Measurements from ENCODE around the gene ENDOV. TPM values are rescaled to one million over a fixed set of nuclear protein-coding genes. Genes with fewer than 3 reads are reported as not detected.
"Not testable (repeated sequence)": the region's sequence is repeated elsewhere in the genome, so short reads cannot be mapped to it uniquely, and the experiment has no call there.

Gene ENDOV
- total RNA-seq, 2 donors from 2014 or later, result 8.3 to 17.5 TPM

DNA sequence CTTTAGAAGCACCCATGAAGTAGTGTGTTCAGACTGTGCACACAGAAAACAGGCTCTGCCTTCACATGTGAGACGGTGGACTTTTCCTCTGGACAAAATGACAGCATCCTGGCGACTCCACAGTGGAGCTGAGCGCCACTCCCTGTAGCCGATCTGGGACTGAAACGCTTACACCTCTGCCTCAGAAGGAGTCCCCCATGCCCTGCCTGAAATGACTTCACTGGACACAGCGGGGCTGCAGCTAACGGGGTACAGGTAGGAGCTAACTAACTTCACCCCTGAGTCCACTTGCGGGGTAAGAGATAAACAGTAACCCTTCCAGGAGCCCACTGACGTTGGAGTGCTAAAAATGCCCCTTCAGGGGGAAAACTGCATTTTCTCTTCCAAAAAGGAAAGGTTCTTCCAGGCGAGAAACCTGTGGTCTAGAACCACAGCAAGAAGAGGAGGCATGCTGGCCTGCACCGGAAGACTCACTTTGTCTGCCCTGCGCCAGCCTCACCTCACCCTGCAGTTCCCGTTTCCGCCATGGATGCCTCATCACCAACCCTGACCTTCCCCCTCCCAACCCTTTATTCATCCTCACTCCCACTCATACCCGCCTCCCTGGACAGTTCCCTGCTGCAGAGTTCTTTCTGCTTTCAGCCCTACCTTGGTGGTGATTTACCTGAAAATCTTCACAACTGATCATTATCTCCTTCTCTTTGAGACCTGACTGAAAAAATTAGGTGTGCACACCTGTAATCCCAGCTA, 19.4 kb upstream of the ENDOV start:
- Histone ChIP-seq H3K36me3 (replicated peaks in 1 of 2; ENCODE audit: insufficient read depth in 1 of 2, low read depth in 2 of 2) (peaks cover 0 to 7% of the 10 kb centered on the region in 2 donors), H3K9me3 (no peaks in the 10 kb centered on the region), H3K4me3 (no peak overlapping the region), H3K4me1 (no peaks in the 10 kb centered on the region), H3K27me3 (no peaks in the 10 kb centered on the region), H3K27ac (no peak overlapping the region)
- TF ChIP-seq, protein P1, sequence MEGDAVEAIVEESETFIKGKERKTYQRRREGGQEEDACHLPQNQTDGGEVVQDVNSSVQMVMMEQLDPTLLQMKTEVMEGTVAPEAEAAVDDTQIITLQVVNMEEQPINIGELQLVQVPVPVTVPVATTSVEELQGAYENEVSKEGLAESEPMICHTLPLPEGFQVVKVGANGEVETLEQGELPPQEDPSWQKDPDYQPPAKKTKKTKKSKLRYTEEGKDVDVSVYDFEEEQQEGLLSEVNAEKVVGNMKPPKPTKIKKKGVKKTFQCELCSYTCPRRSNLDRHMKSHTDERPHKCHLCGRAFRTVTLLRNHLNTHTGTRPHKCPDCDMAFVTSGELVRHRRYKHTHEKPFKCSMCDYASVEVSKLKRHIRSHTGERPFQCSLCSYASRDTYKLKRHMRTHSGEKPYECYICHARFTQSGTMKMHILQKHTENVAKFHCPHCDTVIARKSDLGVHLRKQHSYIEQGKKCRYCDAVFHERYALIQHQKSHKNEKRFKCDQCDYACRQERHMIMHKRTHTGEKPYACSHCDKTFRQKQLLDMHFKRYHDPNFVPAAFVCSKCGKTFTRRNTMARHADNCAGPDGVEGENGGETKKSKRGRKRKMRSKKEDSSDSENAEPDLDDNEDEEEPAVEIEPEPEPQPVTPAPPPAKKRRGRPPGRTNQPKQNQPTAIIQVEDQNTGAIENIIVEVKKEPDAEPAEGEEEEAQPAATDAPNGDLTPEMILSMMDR (IDR thresholded peaks at IDR 0.05), result no peak
- TF ChIP-seq POLR2A (IDR thresholded peaks at IDR 0.05), result no peak
- ATAC-seq (peak; percentile 18), DNase-seq (no peak)
- whole genome bisulfite sequencing, 2 donors, result 84 to 86% methylated on average over 13 to 15 of the region's 15 CpGs
- intact Hi-C loops (cut with DNase I), result no loop called here

DNA sequence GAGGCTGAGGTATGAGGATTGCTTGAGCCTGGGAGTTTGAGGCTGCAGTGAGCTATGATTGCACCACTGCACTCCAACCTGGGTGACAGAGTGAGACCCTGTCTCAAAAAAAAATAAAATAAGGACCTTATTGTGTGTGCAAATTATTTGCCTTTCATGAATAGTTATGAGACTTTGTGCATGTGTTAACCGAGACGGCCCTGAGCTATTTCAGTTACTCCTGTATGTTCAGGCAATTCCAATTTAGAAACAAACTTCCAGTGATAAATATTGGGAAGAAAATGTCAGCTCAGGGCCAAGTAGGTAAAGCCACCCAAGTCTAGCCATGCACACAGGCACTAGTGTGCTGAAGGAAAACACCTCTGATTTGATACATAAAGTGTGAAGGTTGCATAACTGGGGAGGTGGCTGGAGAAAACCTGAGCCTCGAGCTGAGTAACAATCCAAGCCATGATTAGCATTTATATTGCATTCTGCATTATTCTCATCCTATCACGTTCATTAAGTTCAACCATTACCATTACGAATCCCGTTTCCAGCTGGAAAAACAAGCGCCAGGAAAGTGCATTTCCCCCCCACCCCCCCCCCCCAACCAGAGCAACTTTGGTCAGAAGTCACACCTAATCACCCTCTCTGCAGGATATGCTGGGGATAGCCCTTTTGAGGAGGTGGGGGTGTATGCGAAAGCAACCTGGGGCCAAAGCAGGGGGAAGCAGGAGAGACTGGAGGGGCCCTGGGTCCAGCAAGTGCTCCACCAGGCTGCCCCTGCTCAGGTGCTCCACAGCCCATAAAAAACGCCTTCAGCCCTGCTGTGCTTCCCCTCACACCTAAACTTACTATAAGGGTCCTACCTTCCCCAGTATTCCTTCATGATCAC, 18.6 kb upstream of the ENDOV start:
- H3K27me3 ChIP-seq, result no peaks in the 10 kb centered on the region
- no peak for ATAC-seq
- peaks cover 0 to 3% of the 10 kb centered on the region in 2 donors for H3K36me3 ChIP-seq (replicated peaks in 1 of 2; ENCODE audit: insufficient read depth in 1 of 2, low read depth in 2 of 2)
- DNase-seq, result no peak
- H3K4me3 ChIP-seq, result no peak overlapping the region
- TF ChIP-seq, protein P1 (IDR thresholded peaks at IDR 0.05), result no peak
- no peak for TF ChIP-seq POLR2A (IDR thresholded peaks at IDR 0.05)
- 55 to 66% methylated on average over 8 of the region's 9 CpGs for WGBS, 2 donors
- H3K9me3 ChIP-seq, result no peaks in the 10 kb centered on the region
- no peaks in the 10 kb centered on the region for H3K4me1 ChIP-seq
- intact Hi-C loops (cut with DNase I), result no loop called here
- no peak overlapping the region for H3K27ac ChIP-seq

DNA sequence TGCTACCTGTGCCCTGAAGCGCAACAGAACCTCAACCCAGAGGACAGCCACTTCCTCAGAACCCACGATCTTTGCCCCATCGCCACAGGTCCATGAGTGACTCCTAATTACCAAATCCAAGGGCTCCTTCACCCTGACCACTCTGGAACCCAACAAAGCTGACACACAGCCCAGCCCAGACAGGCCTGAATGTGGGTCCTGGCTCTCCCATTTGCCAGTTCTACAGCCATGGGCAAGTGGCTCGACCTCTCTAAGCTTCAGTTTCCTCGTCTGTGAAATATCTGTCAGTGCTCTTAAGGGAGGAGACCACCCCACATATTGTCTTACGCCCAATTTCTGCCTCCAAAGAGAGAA, 18.0 kb upstream of the ENDOV start:
- no peaks in the 10 kb centered on the region for H3K4me1 ChIP-seq
- no peaks in the 10 kb centered on the region for H3K9me3 ChIP-seq
- TF ChIP-seq, protein P1 (IDR thresholded peaks at IDR 0.05), result no peak
- no peak for TF ChIP-seq POLR2A (IDR thresholded peaks at IDR 0.05)
- no peak overlapping the region for H3K4me3 ChIP-seq
- H3K27ac ChIP-seq, result no peak overlapping the region
- no peaks in the 10 kb centered on the region for H3K27me3 ChIP-seq
- 87 to 88% methylated on average over 6 of the region's 6 CpGs for WGBS, 2 donors
- intact Hi-C loops (cut with DNase I), result no loop called here
- no peak for ATAC-seq
- peaks cover 0 to 3% of the 10 kb centered on the region in 2 donors for H3K36me3 ChIP-seq (replicated peaks in 1 of 2; ENCODE audit: insufficient read depth in 1 of 2, low read depth in 2 of 2)
- DNase-seq, result no peak

DNA sequence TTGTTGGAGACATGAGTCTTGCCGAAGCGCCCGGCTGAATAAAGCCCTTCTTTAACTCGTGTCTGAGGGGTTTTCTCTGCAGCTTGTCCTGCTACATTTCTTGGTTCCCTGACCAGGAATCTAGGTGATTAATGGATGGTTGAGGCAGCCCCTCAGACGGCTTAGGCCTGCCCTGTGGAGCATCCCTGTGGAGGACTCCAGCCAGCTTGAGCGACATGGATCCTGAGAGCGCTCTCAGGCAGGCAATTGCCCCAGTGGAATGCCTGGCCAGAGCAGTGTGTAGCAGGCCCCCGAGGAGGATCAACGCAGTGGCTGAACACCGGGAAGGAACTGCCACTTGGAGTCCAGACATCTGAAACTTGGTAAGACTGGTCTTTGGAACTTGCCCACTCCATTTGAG, 17.3 kb upstream of the ENDOV start:
- no peaks in the 10 kb centered on the region for H3K9me3 ChIP-seq
- no peaks in the 10 kb centered on the region for H3K27me3 ChIP-seq
- ATAC-seq (no peak), DNase-seq (no peak)
- H3K36me3 ChIP-seq (replicated peaks in 1 of 2; ENCODE audit: insufficient read depth in 1 of 2, low read depth in 2 of 2), result no peaks in the 10 kb centered on the region
- H3K27ac ChIP-seq, result no peak overlapping the region
- H3K4me3 ChIP-seq, result no peak overlapping the region
- TF ChIP-seq, protein P1 (IDR thresholded peaks at IDR 0.05), result no peak
- no peak for TF ChIP-seq POLR2A (IDR thresholded peaks at IDR 0.05)
- no peaks in the 10 kb centered on the region for H3K4me1 ChIP-seq
- WGBS, 2 donors, result 80 to 84% methylated on average over 10 of the region's 10 CpGs
- intact Hi-C loops (cut with DNase I), result no loop called here

DNA sequence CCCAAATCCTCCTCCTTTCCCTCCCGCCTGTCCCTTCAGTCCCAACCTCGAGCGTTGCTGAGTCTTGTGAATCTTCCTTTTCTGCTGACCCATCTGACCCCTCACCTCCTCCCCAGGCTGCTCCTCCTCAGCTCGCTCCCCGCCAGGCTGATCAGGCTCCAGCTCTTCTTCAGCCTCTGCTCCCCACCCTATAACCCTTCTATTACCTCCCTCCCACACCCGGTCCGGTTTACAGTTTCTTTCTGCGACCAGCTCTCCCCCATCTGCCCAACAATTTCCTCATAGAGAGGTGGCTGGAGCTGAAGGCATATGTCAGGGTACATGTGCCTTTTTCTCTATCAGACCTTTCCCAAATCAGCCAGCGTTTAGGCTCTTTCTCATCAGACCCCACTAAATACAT, 13.9 kb upstream of the ENDOV start:
- 78 to 84% methylated on average over 9 of the region's 9 CpGs for WGBS, 2 donors
- H3K9me3 ChIP-seq; DNase-seq; intact Hi-C loops (cut with DNase I); H3K36me3 ChIP-seq (replicated peaks in 1 of 2; ENCODE audit: insufficient read depth in 1 of 2, low read depth in 2 of 2); H3K4me1 ChIP-seq; H3K27me3 ChIP-seq; H3K27ac ChIP-seq; H3K4me3 ChIP-seq; ATAC-seq: not testable (repeated sequence)

DNA sequence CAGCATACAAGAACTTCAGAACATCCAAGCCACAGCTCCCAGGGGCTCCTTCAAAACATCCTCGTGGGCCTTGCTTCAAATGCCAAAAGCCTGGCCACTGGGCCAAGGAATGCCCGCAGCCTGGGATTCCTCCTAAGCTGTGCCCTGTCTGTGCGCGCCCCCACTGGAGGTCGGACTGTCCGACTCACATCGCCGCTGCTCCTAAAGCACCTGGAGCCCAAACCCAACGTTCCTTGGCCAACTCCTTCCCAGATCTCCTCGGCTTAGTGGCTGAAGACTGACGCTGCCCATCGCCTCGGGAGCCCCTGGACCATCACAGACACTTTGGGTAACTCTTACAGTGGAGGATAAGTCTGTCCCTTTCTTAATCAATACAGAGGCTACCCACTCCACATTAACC, 12.9 kb upstream of the ENDOV start:
- intact Hi-C loops (cut with DNase I); H3K4me3 ChIP-seq; H3K36me3 ChIP-seq (replicated peaks in 1 of 2; ENCODE audit: insufficient read depth in 1 of 2, low read depth in 2 of 2); H3K9me3 ChIP-seq; H3K27me3 ChIP-seq; DNase-seq; H3K27ac ChIP-seq; ATAC-seq; H3K4me1 ChIP-seq: not testable (repeated sequence)
- WGBS, 2 donors, result 93 to 94% methylated on average over 12 to 13 of the region's 13 CpGs

All from body of pancreas (tissue), 4 donors.